Stimulated activated CD4-positive, alpha-beta T cell treated with anti-CD3 and anti-CD28 coated beads, Interleukin-12 subunit alpha, Interleukin-12 subunit beta, amount 100 ng/mL, for 4 hours (primary cell): ENCODE measurements around the gene CLSTN2.

Experiments
- DNase-seq: peaks from one replicate; pipeline ENCODE4 v3.0.0-alpha.2; 2020

CLSTN2 gene

GRCh38 chr3:140007911-140008869 lies 73.2 kb downstream of the CLSTN2 start:
- no peak for DNase-seq

- DNase-seq = no peak
Measured at GRCh38 chr3:140010391-140010790, 75.4 kb downstream of the CLSTN2 start.

GRCh38 chr3:140011086-140011485 lies 76.1 kb downstream of the CLSTN2 start:
- no peak for DNase-seq

GRCh38 chr3:140011611-140012277 lies 76.8 kb downstream of the CLSTN2 start:
- no peak for DNase-seq

GRCh38 chr3:140013220-140013619 lies 78.2 kb downstream of the CLSTN2 start:
- DNase-seq = no peak

GRCh38 chr3:140014831-140015495 lies 80.0 kb downstream of the CLSTN2 start:
- DNase-seq = no peak

GRCh38 chr3:140015741-140016140 lies 80.8 kb downstream of the CLSTN2 start:
- DNase-seq = no peak

- no peak for DNase-seq
Measured at GRCh38 chr3:140018556-140018955, 83.6 kb downstream of the CLSTN2 start.

GRCh38 chr3:140019946-140020345 lies 85.0 kb downstream of the CLSTN2 start:
- DNase-seq = no peak

GRCh38 chr3:140020541-140020940 lies 85.6 kb downstream of the CLSTN2 start:
- no peak for DNase-seq

GRCh38 chr3:140021269-140021668 lies 86.3 kb downstream of the CLSTN2 start:
- no peak for DNase-seq

- no peak for DNase-seq
Measured at GRCh38 chr3:140022066-140022770, 87.2 kb downstream of the CLSTN2 start.

- DNase-seq = no peak
Measured at GRCh38 chr3:140023616-140024530, 88.9 kb downstream of the CLSTN2 start.

- no peak for DNase-seq
Measured at GRCh38 chr3:140031170-140031569, 96.2 kb downstream of the CLSTN2 start.

GRCh38 chr3:140034058-140034457 lies 99.1 kb downstream of the CLSTN2 start:
- no peak for DNase-seq

- DNase-seq = no peak
Measured at GRCh38 chr3:140035871-140036270, 100.9 kb downstream of the CLSTN2 start.

GRCh38 chr3:140050396-140050795 lies 115.4 kb downstream of the CLSTN2 start:
- DNase-seq = no peak

- DNase-seq = no peak
Measured at GRCh38 chr3:140051019-140051957, 116.3 kb downstream of the CLSTN2 start.

GRCh38 chr3:140052771-140053702 lies 118.1 kb downstream of the CLSTN2 start:
- no peak for DNase-seq
